Loucy (cell line): ENCODE data around the gene SLC25A26.

Source experiments
- EZH2phosphoT487 ChIP-seq: fragments of 200-600 bp; IDR thresholded peaks from 2 replicates; pipeline ENCODE4 v1.6.1; 2018; ENCODE audit warnings: antibody characterized with exemption, mild to moderate bottlenecking, moderate library complexity, borderline replicate concordance
- TF ChIP-seq, protein P1 (sequence below): fragments of 200-600 bp; sonication (generic); conservative IDR thresholded peaks from 2 replicates; pipeline ENCODE4 v1.5.1; 2014; ENCODE audit warnings: mild to moderate bottlenecking, antibody characterized with exemption, low read length

- TF ChIP-seq, protein P1, sequence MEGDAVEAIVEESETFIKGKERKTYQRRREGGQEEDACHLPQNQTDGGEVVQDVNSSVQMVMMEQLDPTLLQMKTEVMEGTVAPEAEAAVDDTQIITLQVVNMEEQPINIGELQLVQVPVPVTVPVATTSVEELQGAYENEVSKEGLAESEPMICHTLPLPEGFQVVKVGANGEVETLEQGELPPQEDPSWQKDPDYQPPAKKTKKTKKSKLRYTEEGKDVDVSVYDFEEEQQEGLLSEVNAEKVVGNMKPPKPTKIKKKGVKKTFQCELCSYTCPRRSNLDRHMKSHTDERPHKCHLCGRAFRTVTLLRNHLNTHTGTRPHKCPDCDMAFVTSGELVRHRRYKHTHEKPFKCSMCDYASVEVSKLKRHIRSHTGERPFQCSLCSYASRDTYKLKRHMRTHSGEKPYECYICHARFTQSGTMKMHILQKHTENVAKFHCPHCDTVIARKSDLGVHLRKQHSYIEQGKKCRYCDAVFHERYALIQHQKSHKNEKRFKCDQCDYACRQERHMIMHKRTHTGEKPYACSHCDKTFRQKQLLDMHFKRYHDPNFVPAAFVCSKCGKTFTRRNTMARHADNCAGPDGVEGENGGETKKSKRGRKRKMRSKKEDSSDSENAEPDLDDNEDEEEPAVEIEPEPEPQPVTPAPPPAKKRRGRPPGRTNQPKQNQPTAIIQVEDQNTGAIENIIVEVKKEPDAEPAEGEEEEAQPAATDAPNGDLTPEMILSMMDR, result no peak
- no peak for TF ChIP-seq EZH2phosphoT487
These were observed 177.6 kb downstream of the SLC25A26 start for GRCh38 chr3:66398228-66399025.
